GM12891 (cell line): ENCODE data around the gene ZDHHC18.

ENCODE experiments used
- PAX5 ChIP-seq: IDR thresholded peaks from 2 replicates; pipeline ENCODE4 v1.6.1; 2011; ENCODE audit warnings: low read length, moderate library complexity, mild to moderate bottlenecking; ENCODE audit not compliant: insufficient read depth, severe bottlenecking
- POLR2A ChIP-seq: IDR thresholded peaks from 2 replicates; pipeline ENCODE4 v1.6.1; 2011; ENCODE audit warnings: low read depth, low read length, control low read depth
- POLR2AphosphoS5 ChIP-seq: IDR thresholded peaks from 2 replicates; pipeline ENCODE4 v1.6.1; 2011; ENCODE audit warnings: low read depth, low read length, control low read depth
- SPI1 ChIP-seq: IDR thresholded peaks from 2 replicates; pipeline ENCODE4 v1.6.1; 2011; ENCODE audit warnings: low read depth, low read length, control low read depth
- TAF1 ChIP-seq: IDR thresholded peaks from 2 replicates; pipeline ENCODE4 v1.6.1; 2011; ENCODE audit warnings: low read depth, low read length, control low read depth

- TF ChIP-seq POLR2A (peak; percentile 96), POLR2AphosphoS5 (peak; percentile 94), TAF1 (peak; percentile 82), PAX5 (no peak), SPI1 (no peak)
Observed at GRCh38 chr1:26864610-26865480, 38.4 kb downstream of the ZDHHC18 start.
